ENCODE data around the gene CBX3. TPM values are rescaled to one million over a fixed set of nuclear protein-coding genes. Genes with fewer than 3 reads are reported as not detected.

The CBX3 gene
- total RNA-seq, 1 experiment from 2014 or later = 232 TPM

DNA sequence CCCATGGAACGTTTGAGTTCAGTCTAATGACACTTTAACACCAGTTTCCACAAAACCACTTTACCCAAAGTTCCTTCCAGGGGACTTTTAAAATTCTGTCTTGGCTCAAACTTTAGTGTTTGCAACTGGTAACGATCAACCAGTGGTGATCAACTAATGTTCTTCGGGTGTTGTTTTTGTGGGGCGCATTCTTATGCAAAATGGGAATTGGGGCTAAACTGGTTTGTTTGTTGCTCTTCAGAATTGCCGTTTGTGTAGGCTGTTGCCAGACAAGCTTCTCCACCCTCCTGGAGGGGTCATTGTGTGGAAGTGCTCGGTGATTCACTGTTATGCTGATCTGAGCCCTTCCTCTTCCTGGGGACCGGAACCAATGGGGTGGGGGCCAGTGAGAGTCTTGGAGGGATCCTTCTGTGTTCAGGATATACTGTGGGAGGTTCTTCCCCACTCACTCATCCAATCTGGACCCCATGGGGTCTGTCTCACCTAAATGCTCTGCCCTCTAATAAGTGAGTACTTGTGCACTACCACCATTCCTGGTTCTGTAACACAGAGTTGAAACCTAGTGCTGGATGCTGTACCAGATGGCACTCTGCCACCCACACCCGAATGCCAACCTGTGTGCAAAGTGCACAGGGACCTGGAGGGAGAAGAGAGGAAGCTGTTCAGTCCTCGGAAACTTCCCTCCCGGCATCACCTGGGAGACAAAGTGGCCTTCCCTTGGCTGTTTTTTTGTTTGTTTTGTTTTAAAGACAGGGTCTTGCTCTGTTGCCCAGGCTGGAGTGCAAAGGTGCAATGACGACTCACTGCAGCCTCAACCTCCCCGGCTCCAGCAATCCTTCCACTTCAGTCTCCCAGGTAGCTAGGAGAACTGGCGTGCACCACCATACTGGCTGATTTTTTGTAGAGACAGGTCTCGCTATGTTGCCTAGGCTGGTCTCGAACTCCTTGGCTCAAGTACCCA lies 47.4 kb upstream of the CBX3 start:
- DNase-seq (ENCODE audit: low spot score) (peak; percentile 67), ATAC-seq (peak; percentile 76)
- Mint-ChIP-seq H3K36me3 (no peaks in the 10 kb centered on the region), H3K27ac (peak overlapping the region; percentile 98), H3K27me3 (ENCODE audit: low read depth) (no peaks in the 10 kb centered on the region; the same call in 1 of the 2 replicates), H3K9me3 (no peaks in the 10 kb centered on the region), H3K4me3 (peak overlapping the region; percentile 89), H3K4me1 (peaks cover 76% of the 10 kb centered on the region)
- ChIA-PET CTCF (interaction anchor here (0.8 to 1.1 kb wide), 3 partner anchors 13 to 75 kb away, joined by 3 read pairs; no protein-coding TSS in a partner anchor), POLR2A (interaction anchor here (0.9 to 3.0 kb wide), 5 partner anchors 34 to 47 kb away, joined by 3 to 15 read pairs (median 4); partner anchors contain the start of gene CBX3)
- TF ChIP-seq, protein P1, sequence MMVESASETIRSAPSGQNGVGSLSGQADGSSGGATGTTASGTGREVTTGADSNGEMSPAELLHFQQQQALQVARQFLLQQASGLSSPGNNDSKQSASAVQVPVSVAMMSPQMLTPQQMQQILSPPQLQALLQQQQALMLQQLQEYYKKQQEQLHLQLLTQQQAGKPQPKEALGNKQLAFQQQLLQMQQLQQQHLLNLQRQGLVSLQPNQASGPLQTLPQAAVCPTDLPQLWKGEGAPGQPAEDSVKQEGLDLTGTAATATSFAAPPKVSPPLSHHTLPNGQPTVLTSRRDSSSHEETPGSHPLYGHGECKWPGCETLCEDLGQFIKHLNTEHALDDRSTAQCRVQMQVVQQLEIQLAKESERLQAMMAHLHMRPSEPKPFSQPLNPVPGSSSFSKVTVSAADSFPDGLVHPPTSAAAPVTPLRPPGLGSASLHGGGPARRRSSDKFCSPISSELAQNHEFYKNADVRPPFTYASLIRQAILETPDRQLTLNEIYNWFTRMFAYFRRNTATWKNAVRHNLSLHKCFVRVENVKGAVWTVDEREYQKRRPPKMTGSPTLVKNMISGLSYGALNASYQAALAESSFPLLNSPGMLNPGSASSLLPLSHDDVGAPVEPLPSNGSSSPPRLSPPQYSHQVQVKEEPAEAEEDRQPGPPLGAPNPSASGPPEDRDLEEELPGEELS (CRISPR knock-in tag; IDR thresholded peaks at IDR 0.05) = peak; percentile 96
- TF ChIP-seq NR3C1 (CRISPR knock-in tag; conservative IDR thresholded peaks at IDR 0.05; ENCODE audit: low read depth) (no peak), SP1 (CRISPR knock-in tag; conservative IDR thresholded peaks at IDR 0.05) (peak; percentile 54), ZBTB21 (CRISPR knock-in tag; IDR thresholded peaks at IDR 0.05; ENCODE audit: borderline replicate concordance) (peak; percentile 15; the same call in 1 of the 2 replicates), TP53 (CRISPR knock-in tag; IDR thresholded peaks at IDR 0.05) (peak; percentile 24; the same call in 1 of the 2 replicates), ZNF121 (CRISPR knock-in tag; IDR thresholded peaks at IDR 0.05) (peak; percentile 99), CBFB (CRISPR knock-in tag; IDR thresholded peaks at IDR 0.05; ENCODE audit: low read depth) (0 out of 2 replicates have a peak, but pooled peaks have one; percentile 13), FOXK1 (CRISPR knock-in tag; IDR thresholded peaks at IDR 0.05) (peak; percentile 92), SMAD3 (CRISPR knock-in tag; IDR thresholded peaks at IDR 0.05; ENCODE audit: borderline replicate concordance) (0 out of 2 replicates have a peak, but pooled peaks have one; percentile 21), FOXJ3 (CRISPR knock-in tag; IDR thresholded peaks at IDR 0.05; ENCODE audit: borderline replicate concordance) (peak; percentile 77; the same call in 1 of the 2 replicates), NR1H2 (CRISPR knock-in tag; IDR thresholded peaks at IDR 0.05) (no peak)
- TF ChIP-seq, protein P2, sequence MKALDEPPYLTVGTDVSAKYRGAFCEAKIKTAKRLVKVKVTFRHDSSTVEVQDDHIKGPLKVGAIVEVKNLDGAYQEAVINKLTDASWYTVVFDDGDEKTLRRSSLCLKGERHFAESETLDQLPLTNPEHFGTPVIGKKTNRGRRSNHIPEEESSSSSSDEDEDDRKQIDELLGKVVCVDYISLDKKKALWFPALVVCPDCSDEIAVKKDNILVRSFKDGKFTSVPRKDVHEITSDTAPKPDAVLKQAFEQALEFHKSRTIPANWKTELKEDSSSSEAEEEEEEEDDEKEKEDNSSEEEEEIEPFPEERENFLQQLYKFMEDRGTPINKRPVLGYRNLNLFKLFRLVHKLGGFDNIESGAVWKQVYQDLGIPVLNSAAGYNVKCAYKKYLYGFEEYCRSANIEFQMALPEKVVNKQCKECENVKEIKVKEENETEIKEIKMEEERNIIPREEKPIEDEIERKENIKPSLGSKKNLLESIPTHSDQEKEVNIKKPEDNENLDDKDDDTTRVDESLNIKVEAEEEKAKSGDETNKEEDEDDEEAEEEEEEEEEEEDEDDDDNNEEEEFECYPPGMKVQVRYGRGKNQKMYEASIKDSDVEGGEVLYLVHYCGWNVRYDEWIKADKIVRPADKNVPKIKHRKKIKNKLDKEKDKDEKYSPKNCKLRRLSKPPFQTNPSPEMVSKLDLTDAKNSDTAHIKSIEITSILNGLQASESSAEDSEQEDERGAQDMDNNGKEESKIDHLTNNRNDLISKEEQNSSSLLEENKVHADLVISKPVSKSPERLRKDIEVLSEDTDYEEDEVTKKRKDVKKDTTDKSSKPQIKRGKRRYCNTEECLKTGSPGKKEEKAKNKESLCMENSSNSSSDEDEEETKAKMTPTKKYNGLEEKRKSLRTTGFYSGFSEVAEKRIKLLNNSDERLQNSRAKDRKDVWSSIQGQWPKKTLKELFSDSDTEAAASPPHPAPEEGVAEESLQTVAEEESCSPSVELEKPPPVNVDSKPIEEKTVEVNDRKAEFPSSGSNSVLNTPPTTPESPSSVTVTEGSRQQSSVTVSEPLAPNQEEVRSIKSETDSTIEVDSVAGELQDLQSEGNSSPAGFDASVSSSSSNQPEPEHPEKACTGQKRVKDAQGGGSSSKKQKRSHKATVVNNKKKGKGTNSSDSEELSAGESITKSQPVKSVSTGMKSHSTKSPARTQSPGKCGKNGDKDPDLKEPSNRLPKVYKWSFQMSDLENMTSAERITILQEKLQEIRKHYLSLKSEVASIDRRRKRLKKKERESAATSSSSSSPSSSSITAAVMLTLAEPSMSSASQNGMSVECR (CRISPR knock-in tag; IDR thresholded peaks at IDR 0.05; ENCODE audit: borderline replicate concordance) = 0 out of 2 replicates have a peak, but pooled peaks have one; percentile 12
- TF ChIP-seq, protein P3, sequence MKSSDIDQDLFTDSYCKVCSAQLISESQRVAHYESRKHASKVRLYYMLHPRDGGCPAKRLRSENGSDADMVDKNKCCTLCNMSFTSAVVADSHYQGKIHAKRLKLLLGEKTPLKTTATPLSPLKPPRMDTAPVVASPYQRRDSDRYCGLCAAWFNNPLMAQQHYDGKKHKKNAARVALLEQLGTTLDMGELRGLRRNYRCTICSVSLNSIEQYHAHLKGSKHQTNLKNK (CRISPR knock-in tag; IDR thresholded peaks at IDR 0.05) = 0 out of 2 replicates have a peak, but pooled peaks have one; percentile 21
- TF ChIP-seq, protein P4, sequence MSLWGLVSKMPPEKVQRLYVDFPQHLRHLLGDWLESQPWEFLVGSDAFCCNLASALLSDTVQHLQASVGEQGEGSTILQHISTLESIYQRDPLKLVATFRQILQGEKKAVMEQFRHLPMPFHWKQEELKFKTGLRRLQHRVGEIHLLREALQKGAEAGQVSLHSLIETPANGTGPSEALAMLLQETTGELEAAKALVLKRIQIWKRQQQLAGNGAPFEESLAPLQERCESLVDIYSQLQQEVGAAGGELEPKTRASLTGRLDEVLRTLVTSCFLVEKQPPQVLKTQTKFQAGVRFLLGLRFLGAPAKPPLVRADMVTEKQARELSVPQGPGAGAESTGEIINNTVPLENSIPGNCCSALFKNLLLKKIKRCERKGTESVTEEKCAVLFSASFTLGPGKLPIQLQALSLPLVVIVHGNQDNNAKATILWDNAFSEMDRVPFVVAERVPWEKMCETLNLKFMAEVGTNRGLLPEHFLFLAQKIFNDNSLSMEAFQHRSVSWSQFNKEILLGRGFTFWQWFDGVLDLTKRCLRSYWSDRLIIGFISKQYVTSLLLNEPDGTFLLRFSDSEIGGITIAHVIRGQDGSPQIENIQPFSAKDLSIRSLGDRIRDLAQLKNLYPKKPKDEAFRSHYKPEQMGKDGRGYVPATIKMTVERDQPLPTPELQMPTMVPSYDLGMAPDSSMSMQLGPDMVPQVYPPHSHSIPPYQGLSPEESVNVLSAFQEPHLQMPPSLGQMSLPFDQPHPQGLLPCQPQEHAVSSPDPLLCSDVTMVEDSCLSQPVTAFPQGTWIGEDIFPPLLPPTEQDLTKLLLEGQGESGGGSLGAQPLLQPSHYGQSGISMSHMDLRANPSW (CRISPR knock-in tag; conservative IDR thresholded peaks at IDR 0.05; ENCODE audit: low read depth) = no peak
